Tibial nerve (tissue), 4 donors: ENCODE results near the gene ZYG11B. TPM values are rescaled to one million over a fixed set of nuclear protein-coding genes. Genes with fewer than 3 reads are reported as not detected.
"Not testable (repeated sequence)": the region's sequence is repeated elsewhere in the genome, so short reads cannot be mapped to it uniquely, and the experiment has no call there.

Experiments used
- DNase-seq, 2 donors: peaks; one replicate each; pipeline ENCODE4 v3.0.0-alpha.2; 2019; ENCODE audit warnings: low spot score in 2 of 2
- H3K27ac ChIP-seq, 4 donors: fragments of 200-600 bp; sonication (generic) in 3 of 4; one replicate each; pipeline ENCODE4 v1.5.1; 2017 to 2019; ENCODE audit warnings: mild to moderate bottlenecking in 1 of 4
- H3K27me3 ChIP-seq, 2 donors: fragments of 200-600 bp; sonication (generic) in 1 of 2; one replicate each; pipeline versions ENCODE4 v1.5.1 to v1.6.0; 2017 to 2019
- H3K36me3 ChIP-seq, 3 donors: fragments of 200-600 bp; sonication (generic); one replicate each; pipeline ENCODE4 v1.5.1; 2018 to 2019
- H3K4me1 ChIP-seq, 4 donors: fragments of 200-600 bp; sonication (generic) in 3 of 4; one replicate each; pipeline ENCODE4 v1.5.1; 2017 to 2019
- H3K4me3 ChIP-seq, 4 donors: fragments of 200-600 bp; sonication (generic) in 3 of 4; one replicate each; pipeline ENCODE4 v1.5.1; 2017 to 2019; ENCODE audit warnings: mild to moderate bottlenecking in 1 of 4, moderate library complexity in 1 of 4
- H3K9me3 ChIP-seq, 4 donors: fragments of 200-600 bp; sonication (generic) in 3 of 4; one replicate each; pipeline ENCODE4 v1.5.1; 2017 to 2019
- EP300 ChIP-seq, 2 donors: sonication (generic); formaldehyde crosslinking; IDR thresholded peaks; one replicate each; pipeline ENCODE4 v1.6.1; 2017; ENCODE audit warnings: antibody characterized with exemption in 2 of 2, mild to moderate bottlenecking in 1 of 2
- POLR2A ChIP-seq, 2 donors: fragments of 450-650 bp; IDR thresholded peaks; one replicate each; pipeline ENCODE4 v1.6.1; 2017; ENCODE audit warnings: antibody characterized with exemption in 2 of 2, mild to moderate bottlenecking in 2 of 2, moderate library complexity in 2 of 2
- WGBS, 2 donors: methylation state at CpG; one replicate each; pipeline ENCODE4 v1.1.5; 2018; 5-methylcytosine and 5-hydroxymethylcytosine counted together
- small RNA-seq: library from RNA; depleted of rRNA; stranded (forward); fragments of <200 nt; gene quantifications from one replicate; pipeline ENCODE3, GENCODE V24; 2016
- total RNA-seq, 4 donors: library from RNA; depleted of rRNA; stranded (reverse); fragments of >200 nt; gene quantifications; one replicate each; pipeline ENCODE4 v1.1.0, GENCODE V29; 2016
- TF ChIP-seq, protein P1 (sequence below), 5 experiments: fragments of 200-600 bp in 3 of 5; fragments of 450-650 bp in 2 of 5; sonication (generic) in 3 of 5; IDR thresholded peaks; one replicate each; pipeline ENCODE4 v1.5.1; 2016 to 2019; ENCODE audit warnings: antibody characterized with exemption in 5 of 5, mild to moderate bottlenecking in 3 of 5, moderate library complexity in 2 of 5

Gene ZYG11B
- total RNA-seq, 4 donors from 2014 or later: 41.9 to 46.5 (median 42.7) TPM

DNA sequence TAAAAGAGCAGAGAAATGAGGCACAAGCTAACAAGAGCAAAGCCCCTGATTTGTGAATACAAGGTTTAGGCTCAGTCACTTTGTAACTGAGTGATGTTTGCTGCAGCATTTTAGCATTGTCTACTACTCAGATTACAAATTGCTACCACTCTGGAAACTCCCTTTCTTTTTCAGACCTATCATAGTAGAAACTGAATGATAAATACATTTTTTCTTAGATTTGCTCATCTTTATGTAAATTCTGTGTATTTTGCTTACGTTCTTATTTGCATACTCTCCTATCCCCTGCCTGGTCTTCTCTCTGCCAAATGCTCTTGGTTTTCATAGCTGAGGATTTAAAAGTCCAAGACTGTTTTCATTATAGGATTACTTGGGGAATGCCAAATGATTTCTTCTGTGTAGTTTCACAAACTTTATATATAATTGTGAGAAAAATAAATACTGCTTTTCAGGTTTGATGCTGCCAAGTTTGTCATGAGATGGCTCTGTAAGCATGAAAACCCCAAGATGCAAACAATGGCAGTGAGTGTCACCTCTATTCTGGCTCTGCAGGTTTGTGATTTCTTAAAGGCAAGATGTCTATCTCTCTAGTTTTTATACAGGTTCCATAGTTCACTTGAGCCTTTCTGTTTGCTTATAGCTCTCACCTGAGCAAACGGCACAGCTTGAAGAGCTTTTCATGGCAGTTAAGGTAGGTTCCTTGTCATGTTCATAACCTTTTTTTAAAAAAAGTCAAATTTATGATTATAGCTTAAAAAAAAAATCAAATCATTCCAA, 141.0 kb downstream of the ZYG11B start:
- H3K36me3 ChIP-seq: no peaks in the 10 kb centered on the region
- H3K4me3 ChIP-seq: no peak overlapping the region
- TF ChIP-seq, protein P1, sequence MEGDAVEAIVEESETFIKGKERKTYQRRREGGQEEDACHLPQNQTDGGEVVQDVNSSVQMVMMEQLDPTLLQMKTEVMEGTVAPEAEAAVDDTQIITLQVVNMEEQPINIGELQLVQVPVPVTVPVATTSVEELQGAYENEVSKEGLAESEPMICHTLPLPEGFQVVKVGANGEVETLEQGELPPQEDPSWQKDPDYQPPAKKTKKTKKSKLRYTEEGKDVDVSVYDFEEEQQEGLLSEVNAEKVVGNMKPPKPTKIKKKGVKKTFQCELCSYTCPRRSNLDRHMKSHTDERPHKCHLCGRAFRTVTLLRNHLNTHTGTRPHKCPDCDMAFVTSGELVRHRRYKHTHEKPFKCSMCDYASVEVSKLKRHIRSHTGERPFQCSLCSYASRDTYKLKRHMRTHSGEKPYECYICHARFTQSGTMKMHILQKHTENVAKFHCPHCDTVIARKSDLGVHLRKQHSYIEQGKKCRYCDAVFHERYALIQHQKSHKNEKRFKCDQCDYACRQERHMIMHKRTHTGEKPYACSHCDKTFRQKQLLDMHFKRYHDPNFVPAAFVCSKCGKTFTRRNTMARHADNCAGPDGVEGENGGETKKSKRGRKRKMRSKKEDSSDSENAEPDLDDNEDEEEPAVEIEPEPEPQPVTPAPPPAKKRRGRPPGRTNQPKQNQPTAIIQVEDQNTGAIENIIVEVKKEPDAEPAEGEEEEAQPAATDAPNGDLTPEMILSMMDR (IDR thresholded peaks at IDR 0.05): no peak
- TF ChIP-seq EP300 (IDR thresholded peaks at IDR 0.05) (no peak), POLR2A (IDR thresholded peaks at IDR 0.05) (no peak)
- H3K9me3 ChIP-seq: no peaks in the 10 kb centered on the region
- H3K27me3 ChIP-seq: peaks cover 0 to 6% of the 10 kb centered on the region in 2 donors
- H3K27ac ChIP-seq: no peak overlapping the region
- no peak for DNase-seq
- H3K4me1 ChIP-seq: no peaks in the 10 kb centered on the region
- 81 to 87% methylated on average over 2 of the region's 2 CpGs for WGBS, 2 donors

- not testable (repeated sequence) for H3K4me3 ChIP-seq, H3K36me3 ChIP-seq, H3K9me3 ChIP-seq, H3K27ac ChIP-seq, H3K27me3 ChIP-seq, DNase-seq, H3K4me1 ChIP-seq
- WGBS, 2 donors: 81 to 90% methylated on average over 5 to 8 of the region's 29 CpGs
Observed at GRCh38 chr1:52869727-52870126, 143.5 kb downstream of the ZYG11B start.

- H3K27me3 ChIP-seq: peaks cover 0 to 7% of the 10 kb centered on the region in 2 donors
- H3K27ac ChIP-seq: no peak overlapping the region
- H3K4me3 ChIP-seq: no peak overlapping the region
- no peaks in the 10 kb centered on the region for H3K36me3 ChIP-seq
- WGBS, 2 donors: 39 to 48% methylated on average over 2 of the region's 2 CpGs
- no peaks in the 10 kb centered on the region for H3K4me1 ChIP-seq
- DNase-seq: no peak
- H3K9me3 ChIP-seq: no peaks in the 10 kb centered on the region
- TF ChIP-seq POLR2A (IDR thresholded peaks at IDR 0.05): no peak
- TF ChIP-seq, protein P1 (IDR thresholded peaks at IDR 0.05): no peak
- TF ChIP-seq EP300 (IDR thresholded peaks at IDR 0.05): no peak
Observed at GRCh38 chr1:52876843-52877242, 150.6 kb downstream of the ZYG11B start.

Small RNAs within 50 kb of the gene (small RNA-seq; reads per million reads assigned to genes)
- gene RN7SL62P: not detected
- not detected for gene RNU2-30P
- not detected for gene RNU6-969P

Other genes with a start within 250 kb of the ZYG11B start
- 100 to 1,000 TPM in 1 of 4 donors, 10 to 100 TPM in 3; 78.1 to 127 (median 82.3) TPM for gene TUT4, start 173.4 kb upstream of the ZYG11B start, total RNA-seq
- 10 to 100 TPM in 3 of 4 donors, 1 to 10 TPM in 1; 6.3 to 21.4 (median 13.8) TPM for gene GPX7, start 124.1 kb upstream of the ZYG11B start, total RNA-seq
- 1 to 10 TPM in 2 of 4 donors, not detected in 2; 1.2 to 1.9 TPM for gene SHISAL2A, start 93.3 kb upstream of the ZYG11B start, total RNA-seq
- 10 to 100 TPM in 1 of 4 donors, 1 to 10 TPM in 3; 7.5 to 10.5 (median 8.9) TPM for gene COA7, start 28.1 kb upstream of the ZYG11B start, total RNA-seq
- not detected for gene ZYG11A, start 116.3 kb downstream of the ZYG11B start, total RNA-seq
- 100 to 1,000 TPM; 110 to 346 (median 205) TPM for gene ECHDC2, start 195.3 kb downstream of the ZYG11B start, total RNA-seq
- 100 to 1,000 TPM in 2 of 4 donors, 10 to 100 TPM in 2; 63.3 to 131 (median 104) TPM for gene SCP2, start 200.8 kb downstream of the ZYG11B start, total RNA-seq